Endothelial cell of hepatic sinusoid (primary cell): ENCODE measurements around the gene ADH4.
"Not testable (repeated sequence)": the region's sequence is repeated elsewhere in the genome, so short reads cannot be mapped to it uniquely, and the experiment has no call there.

Experiments used
- in situ Hi-C: cut with HindIII; loops from 2 replicates; pipeline ENCODE4 v1.10.0; 2017; ENCODE audit warnings: low sequenced_read_pairs

The ADH4 gene

GRCh38 chr4:99144070-99144469 is at the start of gene ADH4:
Gene ADH4, minus strand, starts transcription at chr4:99144297. Its CDS starts 75 bp downstream, at chr4:99144222.
- in situ Hi-C loops = no loop called here

GRCh38 chr4:99190336-99190735 is 46.2 kb upstream of the ADH4 start:
- in situ Hi-C loops = no loop called here

- in situ Hi-C loops = not testable (repeated sequence)
Measured at GRCh38 chr4:99189900-99190299, 45.8 kb upstream of the ADH4 start.

- in situ Hi-C loops = no loop called here
Measured at GRCh38 chr4:99186029-99186428, 41.9 kb upstream of the ADH4 start.

- in situ Hi-C loops = no loop called here
Measured at GRCh38 chr4:99185581-99185980, 41.5 kb upstream of the ADH4 start.

- in situ Hi-C loops = no loop called here
Measured at GRCh38 chr4:99180382-99181070, 36.4 kb upstream of the ADH4 start.

GRCh38 chr4:99179626-99180025 is 35.5 kb upstream of the ADH4 start:
- in situ Hi-C loops = no loop called here

- in situ Hi-C loops = no loop called here
Measured at GRCh38 chr4:99179178-99179577, 35.1 kb upstream of the ADH4 start.

- in situ Hi-C loops = no loop called here
Measured at GRCh38 chr4:99166544-99166943, 22.4 kb upstream of the ADH4 start.

- in situ Hi-C loops = no loop called here
Measured at GRCh38 chr4:99165978-99166377, 21.9 kb upstream of the ADH4 start.

GRCh38 chr4:99161373-99162099 is 17.4 kb upstream of the ADH4 start:
- in situ Hi-C loops = no loop called here

- in situ Hi-C loops = no loop called here
Measured at GRCh38 chr4:99159699-99160098, 15.6 kb upstream of the ADH4 start.

- in situ Hi-C loops = no loop called here
Measured at GRCh38 chr4:99157478-99157935, 13.4 kb upstream of the ADH4 start.

GRCh38 chr4:99156992-99157391 is 12.9 kb upstream of the ADH4 start:
- in situ Hi-C loops = no loop called here

GRCh38 chr4:99154658-99155342 is 10.7 kb upstream of the ADH4 start:
- in situ Hi-C loops = no loop called here

- in situ Hi-C loops = no loop called here
Measured at GRCh38 chr4:99151995-99152394, 7.9 kb upstream of the ADH4 start.

- in situ Hi-C loops = no loop called here
Measured at GRCh38 chr4:99151452-99151851, 7.4 kb upstream of the ADH4 start.

GRCh38 chr4:99149426-99150019 is 5.4 kb upstream of the ADH4 start:
- in situ Hi-C loops = no loop called here

- in situ Hi-C loops = no loop called here
Measured at GRCh38 chr4:99148550-99148949, 4.5 kb upstream of the ADH4 start.

GRCh38 chr4:99144587-99144986 is 490 bp upstream of the ADH4 start:
- in situ Hi-C loops = no loop called here

- in situ Hi-C loops = no loop called here
Measured at GRCh38 chr4:99136329-99136728, 7.8 kb downstream of the ADH4 start.
